Neuronal stem cell (in vitro differentiated cells): ENCODE data around the gene H2BW2. TPM values are rescaled to one million over a fixed set of nuclear protein-coding genes. Genes with fewer than 3 reads are reported as not detected.

Experiments used
- DNase-seq: peaks from one replicate; pipeline ENCODE4 v3.0.0-alpha.2; 2013; ENCODE audit warnings: low spot score
- H2AFZ ChIP-seq: one replicate; pipeline ENCODE4 v1.6.1; 2013; ENCODE audit warnings: mild to moderate bottlenecking, low read length, inconsistent platforms
- H2AK5ac ChIP-seq: 2 replicates; pipeline ENCODE4 v1.6.1; 2013; ENCODE audit warnings: low read depth, mild to moderate bottlenecking, inconsistent platforms, low read length, moderate library complexity, mixed read lengths
- H2BK120ac ChIP-seq: 2 replicates; pipeline ENCODE4 v1.6.1; 2013; ENCODE audit warnings: low read depth, mild to moderate bottlenecking, inconsistent platforms, low read length, moderate library complexity, mixed read lengths
- H2BK12ac ChIP-seq: one replicate; pipeline ENCODE4 v1.6.1; 2013; ENCODE audit warnings: low read length, inconsistent platforms
- H2BK15ac ChIP-seq: 2 replicates; pipeline ENCODE4 v1.6.1; 2013; ENCODE audit warnings: mild to moderate bottlenecking, low read length, inconsistent platforms, mixed read lengths
- H2BK5ac ChIP-seq: one replicate; pipeline ENCODE4 v1.6.1; 2013; ENCODE audit warnings: inconsistent platforms, mild to moderate bottlenecking, low read length, moderate library complexity
- H3K14ac ChIP-seq: one replicate; pipeline ENCODE4 v1.6.1; 2013; ENCODE audit warnings: low read length, inconsistent platforms
- H3K18ac ChIP-seq: 2 replicates; pipeline ENCODE4 v1.6.1; 2013; ENCODE audit warnings: low read length, inconsistent platforms
- H3K23ac ChIP-seq: 2 replicates; pipeline ENCODE4 v1.6.1; 2013; ENCODE audit warnings: low read depth, mild to moderate bottlenecking, mixed read lengths, low read length, inconsistent platforms; ENCODE audit not compliant: poor library complexity
- H3K27ac ChIP-seq: replicated peaks from 3 replicates; pipeline ENCODE4 v1.5.1; 2013; ENCODE audit warnings: low read length, inconsistent platforms
- H3K27me3 ChIP-seq, 3 experiments: 2 replicates each; pipeline ENCODE4 v1.6.1; 2013; ENCODE audit warnings: low read length in 3 of 3, mild to moderate bottlenecking in 2 of 3, inconsistent platforms in 1 of 3, low read depth in 1 of 3, mixed read lengths in 1 of 3, moderate library complexity in 1 of 3; ENCODE audit not compliant: control insufficient read depth in 3 of 3, insufficient read depth in 3 of 3
- H3K36me3 ChIP-seq, 2 donors: replicated peaks in 1 of 2; 2 replicates each; pipeline ENCODE4 v1.6.1; 2013; ENCODE audit warnings: low read length in 2 of 2; ENCODE audit not compliant: control insufficient read depth in 2 of 2, insufficient read depth in 2 of 2
- H3K4ac ChIP-seq: 2 replicates; pipeline ENCODE4 v1.6.1; 2013; ENCODE audit warnings: inconsistent platforms, mild to moderate bottlenecking, low read length, moderate library complexity
- H3K4me1 ChIP-seq, 2 donors: 1 replicate in 1 of 2; 2 replicates in 1 of 2; pipeline ENCODE4 v1.6.1; 2013; ENCODE audit warnings: low read length in 2 of 2, low read depth in 1 of 2; ENCODE audit not compliant: control insufficient read depth in 2 of 2, insufficient read depth in 1 of 2
- H3K4me2 ChIP-seq: one replicate; pipeline ENCODE4 v1.6.1; 2013; ENCODE audit warnings: mild to moderate bottlenecking, low read length, inconsistent platforms; ENCODE audit not compliant: insufficient read depth, poor library complexity, severe bottlenecking
- H3K4me3 ChIP-seq, 2 donors: 2 replicates each; pipeline ENCODE4 v1.5.1; 2013; ENCODE audit warnings: low read length in 2 of 2, mild to moderate bottlenecking in 2 of 2, inconsistent platforms in 1 of 2, moderate library complexity in 1 of 2
- H3K79me1 ChIP-seq: one replicate; pipeline ENCODE4 v1.6.1; 2013; ENCODE audit warnings: low read depth, mild to moderate bottlenecking, inconsistent platforms, low read length, moderate library complexity
- H3K9ac ChIP-seq: one replicate; pipeline ENCODE4 v1.6.1; 2013; ENCODE audit warnings: mild to moderate bottlenecking, low read depth, low read length, inconsistent platforms; ENCODE audit not compliant: poor library complexity
- H3K9me3 ChIP-seq, 2 donors: replicated peaks in 1 of 2; 2 replicates each; pipeline versions ENCODE3 to v1.6.1; 2013; ENCODE audit warnings: low read length in 2 of 2, mild to moderate bottlenecking in 2 of 2, inconsistent platforms in 1 of 2, low read depth in 1 of 2, mixed read lengths in 1 of 2, moderate library complexity in 1 of 2; ENCODE audit not compliant: control insufficient read depth in 2 of 2, insufficient read depth in 1 of 2
- H4K8ac ChIP-seq: one replicate; pipeline ENCODE4 v1.6.1; 2013; ENCODE audit warnings: low read depth, mild to moderate bottlenecking, inconsistent platforms, low read length, moderate library complexity
- H4K91ac ChIP-seq: one replicate; pipeline ENCODE4 v1.6.1; 2013; ENCODE audit warnings: low read length, low read depth, mild to moderate bottlenecking, inconsistent platforms; ENCODE audit not compliant: poor library complexity
- WGBS, 2 donors: extraction: QIAGEN DNeasy Blood & Tissue Kit; methylation state at CpG; one replicate each; pipeline ENCODE4 v1.1.7; 2013; ENCODE audit warnings: missing lambda C conversion rate in 2 of 2, mixed read lengths in 1 of 2; ENCODE audit not compliant: insufficient read length in 2 of 2, insufficient replicate concordance in 1 of 2; ENCODE audit errors: extremely low coverage in 2 of 2; 5-methylcytosine and 5-hydroxymethylcytosine counted together
- polyA plus RNA-seq, 2 experiments: library from polyadenylated mRNA; stranded (reverse); fragments of 200-250 nt; gene quantifications; one replicate each; pipeline ENCODE4 v1.2.3, GENCODE V29; 2013

Gene H2BW2
- polyA plus RNA-seq (2013, experiment 1 of 2): 0.11 TPM
- not detected for polyA plus RNA-seq (2013, experiment 2 of 2)

GRCh38 chrX:104039689-104040505, at the start of gene H2BW2:
Gene H2BW2 (plus strand): TSS chrX:104039956. CDS start chrX:104039995, 39 bp downstream.
- H3K4ac ChIP-seq: no peak within 1 kb of the TSS

GRCh38 chrX:103999234-103999633, 40.5 kb upstream of the H2BW2 start:
- H3K4ac ChIP-seq: no peak overlapping the region
- no peak overlapping the region for H2BK120ac ChIP-seq
- H2BK15ac ChIP-seq: no peak overlapping the region
- H2AFZ ChIP-seq: no peak overlapping the region
- no peak overlapping the region for H3K18ac ChIP-seq
- H2AK5ac ChIP-seq: no peak overlapping the region
- no peak for DNase-seq
- no peaks in the 10 kb centered on the region for H3K4me1 ChIP-seq
- no peak overlapping the region for H3K4me2 ChIP-seq
- H3K9me3 ChIP-seq: no peaks in the 10 kb centered on the region
- H2BK5ac ChIP-seq: no peak overlapping the region
- peaks cover 0 to 44% (median 0%) of the 10 kb centered on the region in 3 experiments for H3K27me3 ChIP-seq
- H3K14ac ChIP-seq: no peak overlapping the region
- H3K27ac ChIP-seq: no peak overlapping the region
- H3K4me3 ChIP-seq: no peak overlapping the region
- H3K9ac ChIP-seq: no peak overlapping the region
- H4K8ac ChIP-seq: no peak overlapping the region
- H3K23ac ChIP-seq: no peak overlapping the region
- H3K79me1 ChIP-seq: no peaks in the 10 kb centered on the region
- no peak overlapping the region for H2BK12ac ChIP-seq
- no CpG with 5 or more reads among the region's 5 CpGs for WGBS, 2 donors
- no peak overlapping the region for H4K91ac ChIP-seq
- H3K36me3 ChIP-seq: no peaks in the 10 kb centered on the region

More at GRCh38 chrX:104039689-104040505, at the start of gene H2BW2:
- no peaks in the 10 kb centered on the region for H3K79me1 ChIP-seq
- no peak within 1 kb of the TSS for H2BK120ac ChIP-seq
- no peak within 1 kb of the TSS for H3K23ac ChIP-seq
- no CpG with 5 or more reads among the region's 39 CpGs for WGBS, 2 donors
- no peak within 1 kb of the TSS for H3K4me3 ChIP-seq
- H4K8ac ChIP-seq: no peak within 1 kb of the TSS
- H4K91ac ChIP-seq: no peak within 1 kb of the TSS
- DNase-seq: no peak
- H3K4me2 ChIP-seq: no peak within 1 kb of the TSS
- no peaks in the 10 kb centered on the region for H3K4me1 ChIP-seq
- peaks cover 0 to 17% (median 0%) of the 10 kb centered on the region in 3 experiments for H3K27me3 ChIP-seq
- H2BK12ac ChIP-seq: no peak within 1 kb of the TSS
- H3K9me3 ChIP-seq: no peaks in the 10 kb centered on the region
- H3K27ac ChIP-seq: no peak within 1 kb of the TSS
- H2BK15ac ChIP-seq: no peak within 1 kb of the TSS
- H3K9ac ChIP-seq: no peak within 1 kb of the TSS
- H3K14ac ChIP-seq: no peak within 1 kb of the TSS
- H3K18ac ChIP-seq: no peak within 1 kb of the TSS
- H2AK5ac ChIP-seq: no peak within 1 kb of the TSS
- no peaks in the 10 kb centered on the region for H3K36me3 ChIP-seq
- H2BK5ac ChIP-seq: no peak within 1 kb of the TSS
- no peak within 1 kb of the TSS for H2AFZ ChIP-seq

GRCh38 chrX:104008831-104009230, 30.9 kb upstream of the H2BW2 start:
- H3K9me3 ChIP-seq: no peaks in the 10 kb centered on the region
- WGBS, 2 donors: no CpG with 5 or more reads among the region's 5 CpGs
- no peak overlapping the region for H3K4me3 ChIP-seq
- no peak overlapping the region for H2AFZ ChIP-seq
- H2BK12ac ChIP-seq: no peak overlapping the region
- H3K79me1 ChIP-seq: no peaks in the 10 kb centered on the region
- H3K23ac ChIP-seq: no peak overlapping the region
- no peak overlapping the region for H3K4me2 ChIP-seq
- no peaks in the 10 kb centered on the region for H3K36me3 ChIP-seq
- H2AK5ac ChIP-seq: no peak overlapping the region
- no peak overlapping the region for H3K27ac ChIP-seq
- H3K9ac ChIP-seq: no peak overlapping the region
- no peak overlapping the region for H3K4ac ChIP-seq
- DNase-seq: no peak
- H3K4me1 ChIP-seq: no peaks in the 10 kb centered on the region
- H2BK15ac ChIP-seq: no peak overlapping the region
- H3K27me3 ChIP-seq: peaks cover 0 to 25% (median 0%) of the 10 kb centered on the region in 3 experiments
- no peak overlapping the region for H3K18ac ChIP-seq
- H2BK120ac ChIP-seq: no peak overlapping the region
- H4K91ac ChIP-seq: no peak overlapping the region
- H2BK5ac ChIP-seq: no peak overlapping the region
- no peak overlapping the region for H4K8ac ChIP-seq
- no peak overlapping the region for H3K14ac ChIP-seq

GRCh38 chrX:104013158-104013557, 26.6 kb upstream of the H2BW2 start:
- WGBS, 2 donors: no CpG with 5 or more reads among the region's 24 CpGs
- Histone ChIP-seq H2BK120ac (no peak overlapping the region), H3K23ac (no peak overlapping the region)

More at GRCh38 chrX:104013158-104013557, 26.6 kb upstream of the H2BW2 start:
- DNase-seq: no peak
- H2BK5ac ChIP-seq: no peak overlapping the region
- no peak overlapping the region for H3K18ac ChIP-seq
- no peak overlapping the region for H3K4me3 ChIP-seq
- H3K27me3 ChIP-seq: peaks cover 0 to 9% (median 0%) of the 10 kb centered on the region in 3 experiments
- H3K9ac ChIP-seq: no peak overlapping the region
- no peak overlapping the region for H3K14ac ChIP-seq
- H2AFZ ChIP-seq: no peak overlapping the region
- no peaks in the 10 kb centered on the region for H3K79me1 ChIP-seq
- no peaks in the 10 kb centered on the region for H3K4me1 ChIP-seq
- no peaks in the 10 kb centered on the region for H3K9me3 ChIP-seq
- no peaks in the 10 kb centered on the region for H3K36me3 ChIP-seq
- H3K27ac ChIP-seq: no peak overlapping the region
- no peak overlapping the region for H4K91ac ChIP-seq
- H2BK12ac ChIP-seq: no peak overlapping the region
- H4K8ac ChIP-seq: no peak overlapping the region
- H2BK15ac ChIP-seq: no peak overlapping the region
- no peak overlapping the region for H2AK5ac ChIP-seq
- H3K4ac ChIP-seq: no peak overlapping the region
- H3K4me2 ChIP-seq: no peak overlapping the region
